HepG2 (cell line): Measurements from ENCODE around the gene RBM19. TPM values are rescaled to one million over a fixed set of nuclear protein-coding genes. Genes with fewer than 3 reads are reported as not detected.

ENCODE experiments used
- CBX1 ChIP-seq: IDR thresholded peaks from one replicate; pipeline ENCODE4 v1.6.1; 2016; ENCODE audit warnings: antibody characterized with exemption, low read depth
- ELF3 ChIP-seq: IDR thresholded peaks from 2 replicates; pipeline ENCODE4 v1.6.1; 2016; ENCODE audit warnings: missing genetic modification reagents, missing compliant biosample characterization
- FOSL1 ChIP-seq: sonication (generic); formaldehyde crosslinking; IDR thresholded peaks from 2 replicates; pipeline ENCODE4 v1.9.0; 2021; ENCODE audit warnings: missing genetic modification reagents, borderline replicate concordance
- FOXJ3 ChIP-seq: sonication (generic); formaldehyde crosslinking; IDR thresholded peaks from 2 replicates; pipeline ENCODE4 v1.4.0; 2020; ENCODE audit warnings: missing genetic modification reagents, mild to moderate bottlenecking, borderline replicate concordance
- FOXP1 ChIP-seq, 2 experiments: fragments of 450-650 bp in 1 of 2; IDR thresholded peaks; 2 replicates each; pipeline ENCODE4 v1.6.1; 2017 to 2018; ENCODE audit warnings: antibody characterized with exemption in 1 of 2
- HDAC1 ChIP-seq: sonication (generic); formaldehyde crosslinking; IDR thresholded peaks from 2 replicates; pipeline ENCODE4 v1.5.1; 2020; ENCODE audit warnings: mild to moderate bottlenecking, missing genetic modification reagents
- HOXD1 ChIP-seq: sonication (generic); formaldehyde crosslinking; IDR thresholded peaks from 2 replicates; pipeline ENCODE4 v1.5.0; 2020; ENCODE audit warnings: missing genetic modification reagents
- KDM5A ChIP-seq: fragments of 200-600 bp; sonication (generic); IDR thresholded peaks from 2 replicates; pipeline ENCODE4 v1.7.0; 2018; ENCODE audit warnings: antibody characterized with exemption, mild to moderate bottlenecking, low read length, borderline replicate concordance
- MED1 ChIP-seq: sonication (generic); formaldehyde crosslinking; IDR thresholded peaks from 2 replicates; pipeline ENCODE4 v1.4.0; 2020; ENCODE audit warnings: missing genetic modification reagents
- NFATC3 ChIP-seq: sonication (generic); formaldehyde crosslinking; IDR thresholded peaks from 2 replicates; pipeline ENCODE4 v1.5.1; 2020; ENCODE audit warnings: mild to moderate bottlenecking, missing genetic modification reagents
- PCBP1 ChIP-seq: fragments of 200-400 bp; formaldehyde crosslinking; IDR thresholded peaks from 2 replicates; pipeline ENCODE4 v1.6.1; 2017; ENCODE audit warnings: mild to moderate bottlenecking, low read depth, low read length, borderline replicate concordance
- PPARG ChIP-seq: conservative IDR thresholded peaks from 2 replicates; pipeline ENCODE4 v1.6.1; 2016; ENCODE audit warnings: missing biosample characterization, missing genetic modification reagents
- SIX4 ChIP-seq: sonication (generic); formaldehyde crosslinking; IDR thresholded peaks from 2 replicates; pipeline ENCODE4 v1.4.0; 2020; ENCODE audit warnings: missing genetic modification reagents
- SP1 ChIP-seq, 2 experiments: fragments of 450-650 bp in 1 of 2; sonication (generic) in 1 of 2; formaldehyde crosslinking in 1 of 2; IDR thresholded peaks; 2 replicates each; pipeline versions ENCODE4 v1.4.0 to v1.6.1; 2016 to 2020; ENCODE audit warnings: missing genetic modification reagents in 1 of 2
- TAF1 ChIP-seq: sonication (generic); formaldehyde crosslinking; IDR thresholded peaks from 2 replicates; pipeline ENCODE4 v1.4.0; 2020; ENCODE audit warnings: missing genetic modification reagents
- TARDBP ChIP-seq: sonication (generic); formaldehyde crosslinking; IDR thresholded peaks from 2 replicates; pipeline ENCODE4 v1.8.0; 2022; ENCODE audit warnings: mild to moderate bottlenecking, missing genetic modification reagents
- TBL1XR1 ChIP-seq: fragments of 150-350 bp; IDR thresholded peaks from 2 replicates; pipeline ENCODE4 v1.6.1; 2014; ENCODE audit warnings: borderline replicate concordance, low read length; ENCODE audit not compliant: partially characterized antibody
- TCF12 ChIP-seq, 2 experiments: fragments of 450-650 bp in 1 of 2; sonication (generic) in 1 of 2; formaldehyde crosslinking in 1 of 2; IDR thresholded peaks; 2 replicates each; pipeline versions ENCODE4 v1.6.1 to v1.8.0; 2017 to 2022; ENCODE audit warnings: antibody characterized with exemption in 1 of 2, mild to moderate bottlenecking in 1 of 2, missing genetic modification reagents in 1 of 2, moderate library complexity in 1 of 2
- TSC22D2 ChIP-seq: sonication (generic); formaldehyde crosslinking; IDR thresholded peaks from 2 replicates; pipeline ENCODE4 v1.5.1; 2020; ENCODE audit warnings: missing genetic modification reagents, mild to moderate bottlenecking, borderline replicate concordance
- XRCC5 ChIP-seq: fragments of 200-400 bp; formaldehyde crosslinking; optimal IDR thresholded peaks from 2 replicates; pipeline ENCODE3; 2017; ENCODE audit warnings: mild to moderate bottlenecking, low read length
- ZNF329 ChIP-seq: sonication (generic); formaldehyde crosslinking; IDR thresholded peaks from 2 replicates; pipeline ENCODE4 v1.9.0; 2021; ENCODE audit warnings: low read depth, mild to moderate bottlenecking, missing genetic modification reagents
- ZNF383 ChIP-seq: sonication (generic); formaldehyde crosslinking; IDR thresholded peaks from 2 replicates; pipeline ENCODE4 v1.4.0; 2020; ENCODE audit warnings: missing genetic modification reagents, mild to moderate bottlenecking, borderline replicate concordance
- ZNF484 ChIP-seq: sonication (generic); formaldehyde crosslinking; IDR thresholded peaks from 2 replicates; pipeline ENCODE4 v1.5.1; 2020; ENCODE audit warnings: mild to moderate bottlenecking, low read depth, missing genetic modification reagents, borderline replicate concordance
- ZNF776 ChIP-seq: sonication (generic); formaldehyde crosslinking; IDR thresholded peaks from 2 replicates; pipeline ENCODE4 v1.4.0; 2020; ENCODE audit warnings: mild to moderate bottlenecking, missing genetic modification reagents
- ZNF879 ChIP-seq: sonication (generic); formaldehyde crosslinking; IDR thresholded peaks from 2 replicates; pipeline ENCODE4 v1.8.1; 2023; ENCODE audit warnings: missing genetic modification reagents
- polyA plus RNA-seq, 8 experiments: library from polyadenylated mRNA; depleted of rRNA in 3 of 8; stranded (reverse) in 7 of 8; unstranded in 1 of 8; fragments of >200 nt; fragmentation: Illumina TruSeq in 4 of 8; extraction: Trizol in 4 of 8; gene quantifications; 2 replicates each; pipeline versions ENCODE4 v1.2.1 to v1.2.3, GENCODE V29; 2011 to 2016; ENCODE audit warnings: low read depth in 4 of 8, missing spikeins in 1 of 8, mixed read lengths in 1 of 8; ENCODE audit not compliant: insufficient read depth in 1 of 8
- total RNA-seq, 5 experiments: library from RNA; depleted of rRNA; stranded (reverse); fragments of >200 nt; fragmentation: Illumina TruSeq; extraction: Trizol; gene quantifications; 2 replicates each; pipeline ENCODE4 v1.2.3, GENCODE V29; 2016; ENCODE audit warnings: low read depth in 1 of 5
- TF ChIP-seq, protein P1 (sequence below): sonication (generic); formaldehyde crosslinking; conservative IDR thresholded peaks from 2 replicates; pipeline ENCODE4 v1.4.0; 2020; ENCODE audit warnings: mild to moderate bottlenecking, missing genetic modification reagents, moderate library complexity
- TF ChIP-seq, protein P2 (sequence below): sonication (generic); formaldehyde crosslinking; IDR thresholded peaks from 2 replicates; pipeline ENCODE4 v1.5.0; 2020; ENCODE audit warnings: missing genetic modification reagents, mild to moderate bottlenecking, borderline replicate concordance

The RBM19 gene
- total and polyA plus RNA-seq, 2 of the 13 experiments (the other 11 are each of a cell fraction or from before 2014, with no cell fraction given), result 19.3 to 32.2 TPM

DNA sequence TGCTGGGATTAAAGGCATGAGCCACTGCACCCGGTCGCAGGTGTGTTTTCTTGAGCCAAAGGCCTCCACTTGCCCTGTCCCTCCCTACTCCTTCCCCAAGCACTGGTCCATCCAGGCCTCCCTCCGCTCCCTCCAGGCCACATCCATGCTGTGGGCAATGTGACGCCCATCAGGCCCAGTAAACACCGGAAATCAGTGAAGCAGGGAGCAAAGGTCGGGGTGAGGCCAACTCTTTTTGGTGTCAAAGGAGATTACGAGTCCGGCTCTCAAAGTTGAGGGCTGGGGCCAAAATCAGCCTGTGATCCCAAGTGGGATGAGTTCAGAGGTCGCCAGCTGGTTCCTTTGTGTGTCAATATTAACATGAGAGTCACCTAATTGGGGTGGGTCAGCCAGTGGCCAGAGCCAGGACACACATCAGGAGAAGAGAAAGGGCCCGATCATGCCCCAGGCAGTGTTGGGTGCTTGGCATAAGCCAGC is 195.7 kb downstream of the RBM19 start (continued):
- peak; percentile 97 for TF ChIP-seq MED1 (CRISPR knock-in tag)
- TF ChIP-seq SIX4 (CRISPR knock-in tag), result peak; percentile 83; the same call in 1 of the 2 replicates
- no peak for TF ChIP-seq NFATC3 (CRISPR knock-in tag)
- peak; percentile 99 for TF ChIP-seq TARDBP
- peak; percentile 90 for TF ChIP-seq PPARG (CRISPR knock-in tag)
- peak; percentile 60; the same call in 1 of the 2 replicates for TF ChIP-seq ZNF879 (CRISPR knock-in tag)
- TF ChIP-seq ZNF383, result no peak
- TF ChIP-seq, protein P1, sequence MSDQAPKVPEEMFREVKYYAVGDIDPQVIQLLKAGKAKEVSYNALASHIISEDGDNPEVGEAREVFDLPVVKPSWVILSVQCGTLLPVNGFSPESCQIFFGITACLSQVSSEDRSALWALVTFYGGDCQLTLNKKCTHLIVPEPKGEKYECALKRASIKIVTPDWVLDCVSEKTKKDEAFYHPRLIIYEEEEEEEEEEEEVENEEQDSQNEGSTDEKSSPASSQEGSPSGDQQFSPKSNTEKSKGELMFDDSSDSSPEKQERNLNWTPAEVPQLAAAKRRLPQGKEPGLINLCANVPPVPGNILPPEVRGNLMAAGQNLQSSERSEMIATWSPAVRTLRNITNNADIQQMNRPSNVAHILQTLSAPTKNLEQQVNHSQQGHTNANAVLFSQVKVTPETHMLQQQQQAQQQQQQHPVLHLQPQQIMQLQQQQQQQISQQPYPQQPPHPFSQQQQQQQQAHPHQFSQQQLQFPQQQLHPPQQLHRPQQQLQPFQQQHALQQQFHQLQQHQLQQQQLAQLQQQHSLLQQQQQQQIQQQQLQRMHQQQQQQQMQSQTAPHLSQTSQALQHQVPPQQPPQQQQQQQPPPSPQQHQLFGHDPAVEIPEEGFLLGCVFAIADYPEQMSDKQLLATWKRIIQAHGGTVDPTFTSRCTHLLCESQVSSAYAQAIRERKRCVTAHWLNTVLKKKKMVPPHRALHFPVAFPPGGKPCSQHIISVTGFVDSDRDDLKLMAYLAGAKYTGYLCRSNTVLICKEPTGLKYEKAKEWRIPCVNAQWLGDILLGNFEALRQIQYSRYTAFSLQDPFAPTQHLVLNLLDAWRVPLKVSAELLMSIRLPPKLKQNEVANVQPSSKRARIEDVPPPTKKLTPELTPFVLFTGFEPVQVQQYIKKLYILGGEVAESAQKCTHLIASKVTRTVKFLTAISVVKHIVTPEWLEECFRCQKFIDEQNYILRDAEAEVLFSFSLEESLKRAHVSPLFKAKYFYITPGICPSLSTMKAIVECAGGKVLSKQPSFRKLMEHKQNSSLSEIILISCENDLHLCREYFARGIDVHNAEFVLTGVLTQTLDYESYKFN (CRISPR knock-in tag), result peak; percentile 99
- peak; percentile 75 for TF ChIP-seq FOXP1 (IDR thresholded peaks at IDR 0.05)
- TF ChIP-seq FOXP1 (CRISPR knock-in tag; IDR thresholded peaks at IDR 0.05), result peak; percentile 98
- peak; percentile 90 for TF ChIP-seq HOXD1 (CRISPR knock-in tag)
- peak; percentile 79 for TF ChIP-seq XRCC5
- TF ChIP-seq HDAC1 (CRISPR knock-in tag), result peak; percentile 97
- TF ChIP-seq ZNF329 (CRISPR knock-in tag), result peak; percentile 42; the same call in 1 of the 2 replicates
- TF ChIP-seq SP1 (IDR thresholded peaks at IDR 0.05), result no peak
- TF ChIP-seq SP1 (CRISPR knock-in tag; IDR thresholded peaks at IDR 0.05), result peak; percentile 51; the same call in 1 of the 2 replicates
- TF ChIP-seq ELF3, result peak; percentile 86
- no peak for TF ChIP-seq ZNF484 (CRISPR knock-in tag)
- TF ChIP-seq TAF1 (CRISPR knock-in tag), result peak; percentile 48; the same call in 1 of the 2 replicates
- peak; percentile 60 for TF ChIP-seq CBX1
- peak; percentile 62 for TF ChIP-seq TBL1XR1
- no peak for TF ChIP-seq TCF12 (IDR thresholded peaks at IDR 0.05)
- peak; percentile 97 for TF ChIP-seq TCF12 (CRISPR knock-in tag; IDR thresholded peaks at IDR 0.05)
- TF ChIP-seq TSC22D2 (CRISPR knock-in tag), result 0 out of 2 replicates have a peak, but pooled peaks have one; percentile 66
- TF ChIP-seq, protein P2, sequence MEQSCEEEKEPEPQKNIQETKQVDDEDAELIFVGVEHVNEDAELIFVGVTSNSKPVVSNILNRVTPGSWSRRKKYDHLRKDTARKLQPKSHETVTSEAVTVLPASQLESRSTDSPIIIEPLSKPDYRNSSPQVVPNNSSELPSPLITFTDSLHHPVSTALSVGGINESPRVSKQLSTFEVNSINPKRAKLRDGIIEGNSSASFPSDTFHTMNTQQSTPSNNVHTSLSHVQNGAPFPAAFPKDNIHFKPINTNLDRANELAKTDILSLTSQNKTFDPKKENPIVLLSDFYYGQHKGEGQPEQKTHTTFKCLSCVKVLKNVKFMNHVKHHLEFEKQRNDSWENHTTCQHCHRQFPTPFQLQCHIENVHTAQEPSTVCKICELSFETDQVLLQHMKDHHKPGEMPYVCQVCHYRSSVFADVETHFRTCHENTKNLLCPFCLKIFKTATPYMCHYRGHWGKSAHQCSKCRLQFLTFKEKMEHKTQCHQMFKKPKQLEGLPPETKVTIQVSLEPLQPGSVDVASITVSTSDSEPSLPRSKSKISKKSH, result peak; percentile 69; the same call in 1 of the 2 replicates
- TF ChIP-seq PCBP1, result no peak
- TF ChIP-seq FOXJ3, result peak; percentile 76; the same call in 1 of the 2 replicates
- no peak for TF ChIP-seq ZNF776 (CRISPR knock-in tag)
- no peak for TF ChIP-seq KDM5A
- TF ChIP-seq FOSL1, result no peak
